ENCODE results near the gene BTK.
"Not testable (repeated sequence)": the region's sequence is repeated elsewhere in the genome, so short reads cannot be mapped to it uniquely, and the experiment has no call there.

DNA sequence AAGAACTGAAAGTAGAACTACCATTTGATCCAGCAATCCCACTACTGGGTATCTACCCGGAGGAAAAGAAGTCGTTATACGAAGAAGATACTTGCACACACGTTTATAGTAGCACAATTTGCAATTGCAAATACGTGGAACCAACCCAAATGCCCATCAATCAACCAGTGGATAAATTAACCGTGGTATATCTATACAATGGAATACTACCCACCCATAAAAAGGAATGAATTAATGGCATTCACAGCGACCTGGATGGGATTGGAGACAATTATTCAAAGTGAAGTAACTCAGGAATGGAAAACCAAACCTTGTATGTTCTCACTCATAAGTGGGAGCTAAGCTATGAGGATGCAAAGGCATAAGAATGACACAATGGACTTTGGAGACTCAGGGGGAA is 51.7 kb downstream of the BTK start:
- not testable (repeated sequence) for TF ChIP-seq POLR2A (IDR thresholded peaks at IDR 0.05)
- TF ChIP-seq, protein P1, sequence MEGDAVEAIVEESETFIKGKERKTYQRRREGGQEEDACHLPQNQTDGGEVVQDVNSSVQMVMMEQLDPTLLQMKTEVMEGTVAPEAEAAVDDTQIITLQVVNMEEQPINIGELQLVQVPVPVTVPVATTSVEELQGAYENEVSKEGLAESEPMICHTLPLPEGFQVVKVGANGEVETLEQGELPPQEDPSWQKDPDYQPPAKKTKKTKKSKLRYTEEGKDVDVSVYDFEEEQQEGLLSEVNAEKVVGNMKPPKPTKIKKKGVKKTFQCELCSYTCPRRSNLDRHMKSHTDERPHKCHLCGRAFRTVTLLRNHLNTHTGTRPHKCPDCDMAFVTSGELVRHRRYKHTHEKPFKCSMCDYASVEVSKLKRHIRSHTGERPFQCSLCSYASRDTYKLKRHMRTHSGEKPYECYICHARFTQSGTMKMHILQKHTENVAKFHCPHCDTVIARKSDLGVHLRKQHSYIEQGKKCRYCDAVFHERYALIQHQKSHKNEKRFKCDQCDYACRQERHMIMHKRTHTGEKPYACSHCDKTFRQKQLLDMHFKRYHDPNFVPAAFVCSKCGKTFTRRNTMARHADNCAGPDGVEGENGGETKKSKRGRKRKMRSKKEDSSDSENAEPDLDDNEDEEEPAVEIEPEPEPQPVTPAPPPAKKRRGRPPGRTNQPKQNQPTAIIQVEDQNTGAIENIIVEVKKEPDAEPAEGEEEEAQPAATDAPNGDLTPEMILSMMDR (IDR thresholded peaks at IDR 0.05): not testable (repeated sequence)
